RWPE2 (cell line): ENCODE results near the gene GALNT16.
A peak's percentile ranks its signal among the peaks of the same experiment; 100 is the strongest.
"Not testable (repeated sequence)": the region's sequence is repeated elsewhere in the genome, so short reads cannot be mapped to it uniquely, and the experiment has no call there.

Experiments
- ATAC-seq: fragments of 200-7000 bp; cut with Tn5 transposase; 3 replicates; pipeline ENCODE4 v1.9.1; 2021; ENCODE audit warnings: low read depth
- DNase-seq: peaks from one replicate; pipeline ENCODE4 v3.0.0-alpha.2; 2020; ENCODE audit warnings: low spot score
- H3K27ac ChIP-seq: fragments of 450-650 bp; 2 replicates; pipeline ENCODE4 v1.5.1; 2017; ENCODE audit warnings: mild to moderate bottlenecking; ENCODE audit not compliant: poor library complexity, severe bottlenecking
- H3K27me3 ChIP-seq: fragments of 250-450 bp; sonication (Bioruptor Pico); 2 replicates; pipeline ENCODE4 v1.5.1; 2021; ENCODE audit warnings: mild to moderate bottlenecking, moderate library complexity; ENCODE audit not compliant: insufficient read depth, poor library complexity, severe bottlenecking
- H3K36me3 ChIP-seq: fragments of 250-450 bp; sonication (Bioruptor Pico); 2 replicates; pipeline ENCODE4 v1.5.1; 2020; ENCODE audit warnings: low read depth, mild to moderate bottlenecking, moderate library complexity
- H3K4me1 ChIP-seq: fragments of 250-450 bp; sonication (Bioruptor Pico); 2 replicates; pipeline ENCODE4 v1.5.1; 2021; ENCODE audit warnings: mild to moderate bottlenecking, moderate library complexity; ENCODE audit not compliant: insufficient read depth, poor library complexity, severe bottlenecking
- H3K4me3 ChIP-seq: fragments of 250-450 bp; sonication (Bioruptor Pico); 2 replicates; pipeline ENCODE4 v1.5.1; 2021; ENCODE audit warnings: mild to moderate bottlenecking, moderate library complexity; ENCODE audit not compliant: severe bottlenecking
- H3K9me3 ChIP-seq: fragments of 250-450 bp; sonication (Bioruptor Pico); 2 replicates; pipeline ENCODE4 v1.5.1; 2021; ENCODE audit warnings: mild to moderate bottlenecking, moderate library complexity; ENCODE audit not compliant: severe bottlenecking
- CTCF ChIP-seq: fragments of 450-650 bp; IDR thresholded peaks from one replicate; pipeline ENCODE4 v1.5.1; 2017; ENCODE audit warnings: mild to moderate bottlenecking, moderate library complexity; ENCODE audit not compliant: poor library complexity, severe bottlenecking

Gene GALNT16

DNA sequence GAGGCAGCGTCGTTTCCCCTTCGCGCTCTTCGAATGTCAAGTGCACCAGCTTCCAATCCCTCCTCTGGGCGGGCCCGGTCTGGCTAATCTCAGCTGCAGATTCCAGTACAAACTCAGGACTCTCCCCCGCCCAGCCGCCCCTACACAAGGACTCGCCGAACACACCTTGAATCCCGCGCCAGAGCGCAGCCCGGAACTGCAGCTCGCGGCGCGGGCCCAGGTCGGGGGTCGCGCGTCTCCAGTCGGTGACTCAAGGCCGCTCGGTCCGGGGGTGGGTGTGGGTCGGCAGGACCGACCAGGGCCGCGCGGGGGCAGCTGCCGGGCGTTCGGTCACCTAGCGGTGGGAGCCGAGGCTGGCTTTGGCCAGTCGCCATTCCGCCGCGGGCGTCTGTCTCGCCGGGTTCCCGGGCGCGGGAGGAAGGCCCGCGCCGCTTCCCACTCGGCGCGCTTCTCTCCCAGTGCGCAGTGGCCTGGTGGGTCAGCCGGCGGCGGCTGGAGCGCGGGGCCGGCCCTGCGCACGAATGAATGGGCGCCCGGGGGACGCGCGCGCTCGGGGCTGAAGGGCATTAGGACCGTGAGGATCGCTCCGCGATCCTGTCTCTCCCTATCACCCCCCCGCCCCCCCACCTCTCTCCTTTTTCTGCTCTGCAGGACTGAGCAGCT lies at the start of gene GALNT16:
TSS of gene GALNT16 (plus strand) at position 632 of the 663 bp plus-strand sequence. CDS start 133 bp downstream, outside the sequence.
- no peak within 1 kb of the TSS for H3K27ac ChIP-seq
- peaks cover 75% of the 10 kb centered on the region for H3K27me3 ChIP-seq
- no peaks in the 10 kb centered on the region for H3K36me3 ChIP-seq
- no peaks in the 10 kb centered on the region for H3K9me3 ChIP-seq
- no peaks in the 10 kb centered on the region for H3K4me1 ChIP-seq
- H3K4me3 ChIP-seq, result peak within 1 kb of the TSS; percentile 34
- ATAC-seq (peak; percentile 28; the same call in 2 of the 3 replicates), DNase-seq (no peak)
- no peak for TF ChIP-seq CTCF

GRCh38 chr14:69214393-69214792 lies 45.6 kb upstream of the GALNT16 start:
- Histone ChIP-seq H3K4me3 (no peak overlapping the region), H3K36me3 (peaks cover 45% of the 10 kb centered on the region), H3K4me1 (no peaks in the 10 kb centered on the region), H3K9me3 (no peaks in the 10 kb centered on the region), H3K27ac (no peak overlapping the region), H3K27me3 (no peaks in the 10 kb centered on the region)
- DNase-seq, result no peak
- ATAC-seq, result no peak
- no peak for TF ChIP-seq CTCF

DNA sequence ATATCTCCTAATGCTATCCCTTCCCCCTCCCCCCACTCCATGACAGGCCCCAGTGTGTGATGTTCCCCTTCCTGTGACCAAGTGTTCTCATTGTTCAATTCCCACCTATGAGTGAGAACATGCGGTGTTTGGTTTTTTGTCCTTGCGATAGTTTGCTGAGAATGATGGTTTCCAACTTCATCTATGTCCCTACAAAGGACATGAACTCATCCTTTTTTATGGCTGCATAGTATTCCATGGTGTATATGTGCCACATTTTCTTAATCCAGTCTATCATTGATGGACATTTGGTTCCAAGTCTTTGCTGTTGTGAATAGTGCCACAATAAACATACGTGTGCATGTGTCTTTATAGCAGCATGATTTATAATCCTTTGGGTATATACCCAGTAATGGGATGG lies 42.3 kb upstream of the GALNT16 start:
- not testable (repeated sequence) for H3K4me3 ChIP-seq, H3K27ac ChIP-seq, H3K27me3 ChIP-seq, H3K4me1 ChIP-seq, ATAC-seq, H3K9me3 ChIP-seq, DNase-seq
- peaks cover 38% of the 10 kb centered on the region for H3K36me3 ChIP-seq

DNA sequence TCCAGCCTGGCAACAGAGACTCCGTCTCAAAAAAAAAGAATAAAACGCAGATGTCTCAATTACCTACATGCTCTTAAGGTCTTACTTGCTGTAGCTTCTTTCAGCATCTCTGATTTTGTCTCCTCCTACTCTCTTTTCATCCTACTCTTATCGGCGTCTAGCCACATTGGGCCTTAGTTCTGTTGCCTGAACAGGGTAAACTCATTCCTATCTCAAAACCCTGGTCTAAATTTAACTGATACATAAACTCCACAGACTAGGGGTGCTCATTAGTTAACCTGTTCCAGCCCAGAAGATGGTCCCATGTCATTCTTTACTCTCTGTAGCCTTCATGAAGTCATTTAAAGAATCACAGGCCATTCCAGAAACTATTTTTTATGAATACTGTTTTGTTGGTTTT lies 35.0 kb upstream of the GALNT16 start:
- DNase-seq (no peak), ATAC-seq (no peak)
- H3K36me3 ChIP-seq, result peaks cover 33% of the 10 kb centered on the region
- no peaks in the 10 kb centered on the region for H3K4me1 ChIP-seq
- no peaks in the 10 kb centered on the region for H3K9me3 ChIP-seq
- H3K4me3 ChIP-seq, result no peak overlapping the region
- TF ChIP-seq CTCF, result no peak
- H3K27me3 ChIP-seq, result no peaks in the 10 kb centered on the region
- H3K27ac ChIP-seq, result no peak overlapping the region

DNA sequence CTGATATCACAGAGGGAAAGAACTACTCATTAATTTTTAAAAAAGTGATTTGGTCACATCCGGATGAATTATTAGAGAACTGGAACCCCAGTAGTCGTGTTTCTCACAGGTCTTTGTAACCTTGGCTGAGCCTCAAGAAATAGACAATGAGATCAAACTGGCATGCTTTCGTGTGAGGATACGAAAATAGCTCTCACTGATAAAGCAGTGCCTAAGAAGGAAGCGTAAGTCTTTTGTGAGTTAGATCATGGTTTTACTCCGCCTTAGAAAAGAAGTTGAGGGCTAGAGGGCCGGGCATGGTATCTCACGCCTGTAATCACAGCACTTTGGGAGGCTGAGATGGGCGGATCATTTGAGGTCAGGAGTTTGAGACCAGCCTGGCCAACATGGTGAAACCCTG lies 33.8 kb upstream of the GALNT16 start:
- TF ChIP-seq CTCF, result no peak
- Histone ChIP-seq H3K4me1 (no peaks in the 10 kb centered on the region), H3K36me3 (peaks cover 46% of the 10 kb centered on the region), H3K4me3 (no peak overlapping the region), H3K27ac (no peak overlapping the region), H3K27me3 (no peaks in the 10 kb centered on the region), H3K9me3 (no peaks in the 10 kb centered on the region)
- DNase-seq, result no peak
- ATAC-seq, result no peak
